DOHH2 (cell line): ENCODE data around the gene CTSD.

ENCODE experiments used
- H3F3A ChIP-seq: fragments of 200-600 bp; sonication (generic), shearing (Covaris generic); 2 replicates; pipeline ENCODE4 v1.6.0; 2016; ENCODE audit warnings: antibody characterized with exemption, mild to moderate bottlenecking; ENCODE audit not compliant: control insufficient read depth, insufficient read depth
- H3K27ac ChIP-seq: fragments of 200-600 bp; sonication (generic); 2 replicates; pipeline ENCODE4 v1.5.1; 2014; ENCODE audit warnings: low read depth, mild to moderate bottlenecking, low read length, moderate library complexity
- H3K27me3 ChIP-seq: fragments of 200-600 bp; sonication (generic); 2 replicates; pipeline ENCODE4 v1.6.1; 2014; ENCODE audit warnings: mild to moderate bottlenecking, low read length, mixed read lengths; ENCODE audit not compliant: control insufficient read depth
- H3K36me3 ChIP-seq: fragments of 200-600 bp; sonication (generic); 2 replicates; pipeline ENCODE4 v1.6.1; 2014; ENCODE audit warnings: mild to moderate bottlenecking, low read length, moderate library complexity, mixed read lengths; ENCODE audit not compliant: control insufficient read depth
- H3K4me1 ChIP-seq: fragments of 200-600 bp; sonication (generic); 2 replicates; pipeline ENCODE4 v1.6.1; 2014; ENCODE audit warnings: mild to moderate bottlenecking, low read length, mixed read lengths; ENCODE audit not compliant: control insufficient read depth
- H3K4me2 ChIP-seq: fragments of 200-600 bp; sonication (generic); 2 replicates; pipeline ENCODE4 v1.6.0; 2014; ENCODE audit warnings: mild to moderate bottlenecking, low read length, moderate library complexity
- H3K4me3 ChIP-seq: fragments of 200-600 bp; sonication (generic); 2 replicates; pipeline ENCODE4 v1.5.1; 2014; ENCODE audit warnings: mild to moderate bottlenecking, low read length, mixed read lengths
- H3K79me2 ChIP-seq: fragments of 200-600 bp; sonication (generic); 2 replicates; pipeline ENCODE4 v1.6.1; 2014; ENCODE audit warnings: mild to moderate bottlenecking, low read length, mixed read lengths; ENCODE audit not compliant: control insufficient read depth
- H3K9me2 ChIP-seq: fragments of 200-600 bp; sonication (generic); replicated peaks from 2 replicates; pipeline ENCODE4 v1.6.1; 2014; ENCODE audit warnings: mild to moderate bottlenecking, low read length, mixed read lengths; ENCODE audit not compliant: control insufficient read depth
- H3K9me3 ChIP-seq: fragments of 200-600 bp; sonication (generic); 2 replicates; pipeline ENCODE4 v1.6.1; 2014; ENCODE audit warnings: antibody characterized with exemption, low read length, mixed read lengths; ENCODE audit not compliant: control insufficient read depth, insufficient read depth
- H4K20me1 ChIP-seq: fragments of 200-600 bp; sonication (generic); 2 replicates; pipeline ENCODE4 v1.6.0; 2014; ENCODE audit warnings: low read depth, mild to moderate bottlenecking, antibody characterized with exemption, low read length, moderate library complexity; ENCODE audit not compliant: control insufficient read depth, insufficient read depth
- EZH2phosphoT487 ChIP-seq: fragments of 200-600 bp; sonication (generic); IDR thresholded peaks from 2 replicates; pipeline ENCODE4 v1.6.1; 2017; ENCODE audit warnings: borderline replicate concordance, mild to moderate bottlenecking, antibody characterized with exemption, low read length, moderate library complexity, mixed read lengths
- TF ChIP-seq, protein P1 (sequence below): fragments of 200-600 bp; sonication (generic); IDR thresholded peaks from one replicate; pipeline ENCODE4 v1.5.1; 2014; ENCODE audit warnings: antibody characterized with exemption, mild to moderate bottlenecking, low read depth, low read length; ENCODE audit not compliant: poor library complexity, severe bottlenecking

Gene CTSD

DNA sequence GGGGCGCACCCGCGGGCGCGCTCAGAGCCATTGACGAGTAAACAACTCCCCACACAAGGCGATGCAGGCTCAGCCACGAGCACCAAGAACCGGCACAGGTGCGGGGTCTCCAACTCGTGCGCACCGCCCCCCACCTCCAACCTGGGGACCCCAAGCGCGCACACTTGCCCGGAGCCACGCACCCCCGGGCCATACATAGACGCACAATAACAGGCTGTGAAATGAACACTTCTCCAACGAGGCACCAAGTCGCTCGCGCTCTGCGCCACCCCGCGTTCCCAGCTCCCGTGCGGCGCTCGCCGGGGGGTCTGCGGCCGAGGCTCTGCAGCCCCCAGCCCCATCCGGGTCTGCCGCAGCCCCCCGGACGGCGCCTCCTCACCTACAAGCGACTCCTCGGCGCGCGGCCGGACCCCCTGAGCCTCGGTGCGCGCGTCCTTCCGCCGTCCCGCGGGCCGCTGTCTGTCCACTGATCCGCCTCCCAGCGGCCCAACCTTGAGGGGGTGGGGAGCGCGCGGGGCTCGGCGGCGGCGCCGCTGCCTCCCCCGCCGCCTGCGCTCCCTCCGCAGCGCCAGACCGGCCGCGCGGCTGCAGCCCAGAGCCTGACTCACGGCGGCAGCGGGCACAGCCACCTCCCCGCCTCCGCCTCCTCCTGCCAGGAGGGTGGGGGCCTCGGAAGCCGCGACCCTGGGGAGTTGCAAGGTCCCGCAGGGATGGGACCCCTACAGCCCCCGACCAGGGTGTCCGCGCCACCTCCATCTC lies 14.9 kb downstream of the CTSD start:
- H3K9me3 ChIP-seq, result peaks cover 17% of the 10 kb centered on the region; the same call in 1 of the 2 replicates
- H3F3A ChIP-seq, result no peaks in the 10 kb centered on the region
- no peak overlapping the region for H3K4me2 ChIP-seq
- H3K79me2 ChIP-seq, result no peaks in the 10 kb centered on the region
- H3K4me3 ChIP-seq, result no peak overlapping the region
- no peaks in the 10 kb centered on the region for H3K9me2 ChIP-seq
- H3K27ac ChIP-seq, result no peak overlapping the region
- H3K36me3 ChIP-seq, result no peaks in the 10 kb centered on the region
- H3K4me1 ChIP-seq, result no peaks in the 10 kb centered on the region
- H4K20me1 ChIP-seq, result no peaks in the 10 kb centered on the region
- no peaks in the 10 kb centered on the region for H3K27me3 ChIP-seq
- TF ChIP-seq, protein P1, sequence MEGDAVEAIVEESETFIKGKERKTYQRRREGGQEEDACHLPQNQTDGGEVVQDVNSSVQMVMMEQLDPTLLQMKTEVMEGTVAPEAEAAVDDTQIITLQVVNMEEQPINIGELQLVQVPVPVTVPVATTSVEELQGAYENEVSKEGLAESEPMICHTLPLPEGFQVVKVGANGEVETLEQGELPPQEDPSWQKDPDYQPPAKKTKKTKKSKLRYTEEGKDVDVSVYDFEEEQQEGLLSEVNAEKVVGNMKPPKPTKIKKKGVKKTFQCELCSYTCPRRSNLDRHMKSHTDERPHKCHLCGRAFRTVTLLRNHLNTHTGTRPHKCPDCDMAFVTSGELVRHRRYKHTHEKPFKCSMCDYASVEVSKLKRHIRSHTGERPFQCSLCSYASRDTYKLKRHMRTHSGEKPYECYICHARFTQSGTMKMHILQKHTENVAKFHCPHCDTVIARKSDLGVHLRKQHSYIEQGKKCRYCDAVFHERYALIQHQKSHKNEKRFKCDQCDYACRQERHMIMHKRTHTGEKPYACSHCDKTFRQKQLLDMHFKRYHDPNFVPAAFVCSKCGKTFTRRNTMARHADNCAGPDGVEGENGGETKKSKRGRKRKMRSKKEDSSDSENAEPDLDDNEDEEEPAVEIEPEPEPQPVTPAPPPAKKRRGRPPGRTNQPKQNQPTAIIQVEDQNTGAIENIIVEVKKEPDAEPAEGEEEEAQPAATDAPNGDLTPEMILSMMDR, result no peak
- TF ChIP-seq EZH2phosphoT487, result no peak

DNA sequence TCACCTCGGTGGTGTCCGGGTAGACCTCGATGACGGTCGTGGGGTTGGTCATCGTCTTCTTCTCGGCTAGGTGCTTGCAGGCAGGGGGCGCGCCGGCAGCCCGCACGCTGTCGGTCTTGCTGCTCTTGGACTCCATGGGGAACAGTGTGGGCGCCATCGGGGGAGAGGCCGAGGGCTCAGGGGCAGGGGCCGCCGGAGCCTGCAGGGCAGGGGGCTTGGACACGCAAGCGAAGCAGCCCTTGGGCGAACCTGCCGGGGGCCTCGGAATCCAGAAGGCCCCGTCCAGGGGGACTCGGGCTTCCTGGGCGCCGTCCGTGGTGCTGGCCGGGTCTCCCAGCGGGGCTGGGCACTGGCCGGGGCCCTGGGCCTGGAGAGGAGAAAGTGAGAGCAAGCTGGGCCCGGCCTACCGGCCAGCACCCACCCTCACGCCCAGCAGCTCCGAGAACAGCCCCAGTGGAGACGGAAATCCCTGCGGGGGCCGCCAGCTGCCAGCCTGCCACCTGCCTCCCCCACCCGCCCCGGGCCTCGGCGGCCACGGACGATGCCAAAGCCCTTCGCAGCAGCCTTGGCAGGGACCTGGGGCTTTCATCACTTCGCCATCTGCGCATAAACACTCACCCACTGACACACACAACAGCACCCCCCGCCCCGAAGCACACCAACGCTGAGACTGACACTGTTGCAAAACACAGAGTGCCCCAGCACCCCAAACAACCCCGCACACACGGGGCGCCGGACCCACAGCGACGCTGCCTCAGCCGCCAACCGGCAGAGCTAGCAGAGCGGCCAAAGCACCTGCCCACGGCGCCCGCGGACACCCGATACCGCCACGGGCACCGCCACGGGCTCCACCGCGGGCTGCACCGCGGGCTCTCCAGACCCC lies 15.7 kb downstream of the CTSD start:
- no peak overlapping the region for H3K4me3 ChIP-seq
- H3K4me2 ChIP-seq, result no peak overlapping the region
- TF ChIP-seq, protein P1, result no peak
- TF ChIP-seq EZH2phosphoT487, result no peak
- H3K27me3 ChIP-seq, result no peaks in the 10 kb centered on the region
- no peaks in the 10 kb centered on the region for H3K9me2 ChIP-seq
- no peaks in the 10 kb centered on the region for H3K4me1 ChIP-seq
- no peak overlapping the region for H3K27ac ChIP-seq
- no peaks in the 10 kb centered on the region for H4K20me1 ChIP-seq
- H3K9me3 ChIP-seq, result peaks cover 17% of the 10 kb centered on the region; the same call in 1 of the 2 replicates
- no peaks in the 10 kb centered on the region for H3K79me2 ChIP-seq
- H3K36me3 ChIP-seq, result no peaks in the 10 kb centered on the region
- no peaks in the 10 kb centered on the region for H3F3A ChIP-seq

DNA sequence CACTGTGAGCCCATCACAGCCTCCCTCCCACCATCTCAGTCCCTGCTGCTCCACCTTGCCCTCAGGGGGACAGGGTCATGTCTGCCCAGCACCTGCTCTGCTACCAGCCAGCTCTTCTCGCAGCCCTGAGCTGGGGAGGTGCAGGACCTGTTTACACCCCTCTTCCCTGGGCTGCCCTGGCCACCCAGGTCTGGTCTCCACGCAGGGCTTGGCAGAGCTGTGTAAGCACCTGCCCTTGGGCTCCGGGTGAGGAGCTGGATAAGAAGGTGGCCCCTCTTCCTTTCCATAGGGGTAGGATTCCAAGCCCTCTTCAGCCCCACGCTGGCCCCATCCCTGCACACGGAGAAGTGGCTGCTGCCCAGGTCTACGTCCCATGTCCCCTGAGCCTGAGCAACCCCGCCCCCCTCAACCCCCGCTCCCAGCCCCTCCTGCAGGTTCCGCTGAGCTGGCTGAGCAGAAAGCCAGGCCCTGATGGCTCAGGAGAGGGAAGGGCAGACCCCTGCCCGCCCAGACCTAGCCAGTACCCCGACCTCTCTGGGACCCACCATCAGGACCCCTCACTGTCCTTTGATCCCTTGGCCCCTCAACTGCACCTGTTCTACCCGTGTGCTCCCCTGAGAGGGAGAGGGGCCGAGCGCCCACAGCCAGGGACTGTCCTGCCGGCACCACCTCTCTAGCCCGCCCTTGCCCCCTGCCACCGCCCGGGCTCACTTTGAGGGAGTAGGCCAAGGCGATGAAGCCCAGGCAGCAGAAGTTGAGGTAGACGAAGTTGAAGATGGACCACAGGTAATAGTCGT lies 16.6 kb downstream of the CTSD start:
- no peaks in the 10 kb centered on the region for H4K20me1 ChIP-seq

More for the DNA sequence above, 16.6 kb downstream of the CTSD start:
- no peak for TF ChIP-seq EZH2phosphoT487
- TF ChIP-seq, protein P1, result no peak
- Histone ChIP-seq H3K79me2 (no peaks in the 10 kb centered on the region), H3K36me3 (no peaks in the 10 kb centered on the region), H3K4me3 (no peak overlapping the region), H3K27ac (no peak overlapping the region), H3K9me2 (no peaks in the 10 kb centered on the region), H3K9me3 (peaks cover 17% of the 10 kb centered on the region; the same call in 1 of the 2 replicates), H3K4me1 (no peaks in the 10 kb centered on the region), H3F3A (no peaks in the 10 kb centered on the region), H3K27me3 (no peaks in the 10 kb centered on the region), H3K4me2 (no peak overlapping the region)
